HG03442 (cell line): ENCODE data around the gene GDI2.
"Not testable (repeated sequence)": the region's sequence is repeated elsewhere in the genome, so short reads cannot be mapped to it uniquely, and the experiment has no call there.

Source experiments
- ATAC-seq: cut with Tn5 transposase; IDR thresholded peaks from one replicate; pipeline ENCODE4 v1.9.1; 2021; ENCODE audit warnings: mild to moderate bottlenecking, moderate library complexity; ENCODE audit not compliant: unreplicated experiment

GDI2 gene

DNA sequence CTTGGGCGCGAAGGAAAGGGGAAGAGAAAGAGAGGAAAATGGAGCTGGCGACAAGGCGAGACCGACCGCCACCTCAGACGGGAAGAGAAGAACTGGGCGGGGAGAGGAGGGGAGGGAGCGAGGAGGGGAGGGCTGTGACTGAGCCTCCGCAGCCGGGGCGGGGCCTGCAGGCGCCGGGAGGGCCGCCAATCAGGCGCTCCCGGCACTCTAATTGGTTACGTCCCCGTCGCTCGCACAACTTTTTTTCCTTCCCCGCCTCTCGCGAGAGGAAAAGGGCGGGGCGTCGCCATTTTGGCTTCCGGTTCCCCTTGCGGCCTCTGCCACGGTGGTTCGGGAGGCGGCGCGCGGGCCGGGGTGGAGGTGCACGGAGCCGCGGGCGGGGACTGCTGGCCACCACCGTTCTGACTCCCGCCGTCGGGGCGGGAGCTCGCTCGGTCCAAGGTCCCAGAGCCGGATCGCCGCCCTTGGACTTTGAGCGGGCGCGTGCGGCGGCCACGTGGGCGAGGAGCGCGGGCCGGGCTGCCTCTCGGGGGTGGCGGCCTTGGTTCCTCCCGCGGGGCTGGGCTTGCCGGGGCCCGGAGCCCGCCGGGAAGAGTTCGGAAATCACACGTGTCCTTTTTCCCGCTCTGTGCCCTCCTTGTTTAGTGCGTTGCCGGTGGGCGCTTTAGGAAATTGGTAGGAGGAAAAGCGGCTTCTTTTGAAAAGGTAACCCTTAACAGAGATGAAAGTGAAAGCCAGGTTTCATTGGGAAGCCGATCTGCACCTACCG lies at the start of gene GDI2:
Gene GDI2 (minus strand): TSS at position 94 of the 769 bp plus-strand sequence. CDS start 176 bp downstream, outside the sequence.
- ATAC-seq, result peak; percentile 73

DNA sequence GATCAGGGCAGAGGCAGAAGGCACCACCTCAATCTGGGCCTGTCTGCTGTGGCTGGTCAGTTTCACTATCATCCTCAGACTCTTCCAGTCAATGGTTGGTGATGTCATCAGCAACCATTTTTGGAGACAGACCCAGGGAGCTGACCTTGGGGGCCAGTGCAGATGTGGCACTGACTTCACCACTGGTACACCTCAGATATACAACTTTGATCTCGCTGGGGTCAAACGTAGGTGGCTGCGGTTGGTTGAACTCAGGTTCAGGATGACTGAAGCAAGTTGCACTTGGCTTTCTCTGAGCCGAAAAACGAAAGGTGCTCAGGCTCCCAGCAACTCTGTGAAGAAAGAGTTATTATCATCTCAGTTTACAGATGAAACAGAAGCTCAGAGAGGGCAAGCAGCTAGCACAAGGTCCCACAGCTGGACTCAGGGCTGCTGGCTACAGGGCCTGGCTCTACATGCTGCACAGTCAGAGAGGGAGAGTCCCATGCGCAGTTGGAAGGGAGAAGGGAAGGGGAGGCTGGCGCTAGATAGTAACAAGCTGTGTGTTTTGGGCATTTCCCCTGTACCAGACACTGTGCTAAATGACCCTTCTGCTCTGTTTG lies 49.2 kb upstream of the GDI2 start:
- ATAC-seq, result peak; percentile 96

DNA sequence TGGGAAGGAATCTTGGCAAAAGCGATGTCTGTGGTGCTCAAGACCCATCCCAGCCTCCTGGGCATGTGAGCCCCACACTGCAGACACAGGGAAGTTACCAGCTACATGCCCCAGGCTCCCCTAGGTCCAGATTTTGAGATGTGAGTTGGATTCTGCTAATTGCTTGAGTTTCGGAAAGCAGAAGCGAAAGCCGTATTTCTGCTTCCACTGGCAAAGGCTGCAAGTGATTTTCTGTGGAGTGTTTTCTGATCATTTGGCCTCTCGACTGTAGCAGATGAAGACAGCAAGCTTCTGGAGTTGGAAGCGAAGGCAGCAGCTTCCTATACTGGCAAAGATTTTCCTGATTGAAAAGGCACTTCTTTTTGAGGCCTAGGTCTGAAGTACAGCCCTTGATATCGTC lies 46.8 kb upstream of the GDI2 start:
- ATAC-seq, result no peak

DNA sequence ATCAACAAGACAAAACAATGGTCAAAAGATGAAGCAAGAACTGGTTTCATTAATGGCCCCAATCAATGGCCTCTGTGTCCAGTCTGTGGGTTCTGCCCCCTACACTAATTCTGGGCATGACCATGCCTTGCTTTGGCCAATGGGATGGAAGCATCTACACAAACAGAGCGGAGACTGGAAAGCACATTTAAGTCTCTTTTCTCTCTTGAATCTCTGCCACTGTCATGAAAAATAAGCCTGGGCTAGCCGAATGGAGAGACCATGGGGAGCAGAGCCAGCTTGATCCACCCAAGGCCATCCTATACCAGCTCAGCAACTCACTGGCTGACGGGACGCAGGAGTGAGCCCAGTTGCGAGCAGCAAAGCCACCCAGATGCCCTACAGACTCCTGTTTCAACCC lies 45.6 kb upstream of the GDI2 start:
- no peak for ATAC-seq

DNA sequence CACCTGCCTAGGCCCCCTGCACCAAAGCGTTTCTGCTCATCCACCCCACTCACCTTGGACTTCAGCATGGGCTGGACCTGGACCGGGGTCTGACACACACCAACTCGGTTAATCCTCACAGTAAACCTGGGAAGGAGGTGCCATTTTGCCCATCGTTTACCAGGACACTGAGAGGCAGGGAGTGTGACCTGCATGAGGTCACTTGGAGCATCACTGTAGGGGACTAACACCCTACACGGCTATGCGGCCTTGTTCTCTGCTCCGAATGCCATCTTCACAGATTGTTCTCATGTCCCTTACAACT lies 43.4 kb upstream of the GDI2 start:
- ATAC-seq, result no peak

DNA sequence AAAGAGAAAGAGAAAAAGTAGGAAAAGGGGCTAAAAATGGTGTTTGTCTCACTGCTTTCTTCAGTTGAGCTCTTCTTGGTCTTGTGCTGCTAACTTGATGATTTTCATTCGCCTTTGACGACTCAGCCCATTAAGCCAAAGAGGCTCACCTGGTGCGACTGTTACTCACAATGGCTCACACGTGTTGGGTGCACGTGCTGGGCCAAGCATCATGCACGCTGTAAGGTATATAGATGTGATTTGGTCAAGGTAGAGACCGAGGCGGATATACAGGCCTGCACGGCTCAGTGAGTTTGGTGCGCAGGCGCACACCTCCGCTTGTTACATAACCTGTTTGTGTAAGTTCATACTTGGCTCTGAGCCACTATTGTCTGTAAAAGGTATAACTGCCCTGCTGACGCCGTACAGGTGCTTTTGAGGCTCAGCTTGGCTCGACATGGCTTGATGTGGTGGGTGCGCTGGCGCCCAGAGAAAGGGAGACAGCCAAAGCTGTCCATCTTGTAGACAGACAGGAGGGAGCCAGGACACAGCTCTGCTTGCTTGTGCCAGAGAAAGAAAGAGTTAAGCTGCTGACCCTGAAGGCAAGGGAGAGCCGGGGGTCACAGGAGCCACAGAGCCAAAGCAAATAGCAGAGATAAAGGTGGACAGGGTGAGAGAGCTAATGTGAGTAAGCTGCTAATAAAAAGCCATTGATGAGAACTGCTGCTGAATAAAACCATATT lies 42.9 kb upstream of the GDI2 start:
- ATAC-seq, result no peak

DNA sequence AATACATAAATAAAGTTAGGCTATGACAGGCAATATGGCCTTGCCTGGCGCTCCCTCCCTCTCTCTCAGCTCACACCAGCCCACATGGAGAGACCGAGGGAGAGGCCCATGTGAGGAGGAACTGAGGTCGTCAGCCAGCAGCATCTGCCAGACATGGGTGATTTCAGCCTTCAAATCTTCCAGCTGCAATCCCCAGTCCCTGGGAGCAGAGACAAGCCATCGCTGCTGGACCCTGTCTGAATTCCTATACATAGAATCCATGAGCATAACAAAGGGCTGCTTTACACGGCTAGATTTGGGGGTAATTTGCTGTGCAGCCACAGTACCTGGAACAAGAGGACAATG lies 40.9 kb upstream of the GDI2 start:
- no peak for ATAC-seq

DNA sequence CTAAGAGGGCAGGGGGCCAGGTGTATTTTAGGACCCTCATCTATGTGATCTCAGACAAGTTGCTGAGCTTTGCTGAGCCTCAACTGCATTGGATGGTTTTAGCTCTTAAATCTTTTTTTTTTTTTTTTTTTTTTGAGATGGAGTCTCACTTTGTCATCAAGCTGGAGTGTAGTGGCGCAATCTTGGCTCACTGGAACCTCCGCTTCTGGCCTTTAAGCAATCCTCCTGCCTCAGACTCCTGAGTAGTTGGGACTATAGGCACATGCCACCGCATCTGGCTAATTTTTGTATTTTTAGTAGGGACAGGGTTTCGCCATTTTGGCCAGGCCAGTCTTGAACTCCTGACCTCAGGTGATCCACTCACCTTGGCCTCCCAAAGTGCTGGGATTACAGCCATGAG lies 33.4 kb upstream of the GDI2 start:
- ATAC-seq, result not testable (repeated sequence)

DNA sequence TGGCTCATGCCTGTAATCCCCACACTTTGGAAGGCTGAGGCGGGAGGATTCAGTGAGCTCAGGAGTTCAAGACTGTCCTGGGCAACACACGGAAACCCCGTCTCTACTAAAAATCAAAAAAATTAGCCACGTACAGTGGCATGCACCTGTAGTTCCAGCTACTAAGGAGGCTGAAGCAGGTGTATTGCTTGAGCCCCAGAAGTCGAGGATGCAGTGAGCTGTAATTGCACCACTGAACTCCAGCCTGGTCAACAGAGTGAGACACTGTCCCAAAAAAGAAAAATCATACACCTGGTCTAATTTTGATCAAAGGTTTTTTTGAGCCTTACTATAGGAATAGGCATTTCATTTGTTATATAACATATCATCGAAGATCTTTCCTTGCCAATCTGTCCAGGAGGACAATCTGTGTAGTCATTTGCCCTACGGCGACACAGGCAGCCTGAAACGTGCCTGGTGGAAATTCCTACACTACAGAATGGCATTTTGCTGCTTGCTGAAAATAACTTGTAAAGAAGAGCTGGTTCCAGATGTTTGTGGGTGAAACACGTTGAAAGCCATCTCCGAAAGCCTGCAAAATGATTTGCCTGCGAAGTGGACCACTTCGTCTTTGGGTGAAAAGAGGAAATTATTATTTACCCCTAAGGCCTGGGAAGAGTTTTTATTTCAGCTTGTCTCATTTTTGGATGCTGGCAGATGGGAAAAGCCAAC lies 31.3 kb upstream of the GDI2 start:
- no peak for ATAC-seq

DNA sequence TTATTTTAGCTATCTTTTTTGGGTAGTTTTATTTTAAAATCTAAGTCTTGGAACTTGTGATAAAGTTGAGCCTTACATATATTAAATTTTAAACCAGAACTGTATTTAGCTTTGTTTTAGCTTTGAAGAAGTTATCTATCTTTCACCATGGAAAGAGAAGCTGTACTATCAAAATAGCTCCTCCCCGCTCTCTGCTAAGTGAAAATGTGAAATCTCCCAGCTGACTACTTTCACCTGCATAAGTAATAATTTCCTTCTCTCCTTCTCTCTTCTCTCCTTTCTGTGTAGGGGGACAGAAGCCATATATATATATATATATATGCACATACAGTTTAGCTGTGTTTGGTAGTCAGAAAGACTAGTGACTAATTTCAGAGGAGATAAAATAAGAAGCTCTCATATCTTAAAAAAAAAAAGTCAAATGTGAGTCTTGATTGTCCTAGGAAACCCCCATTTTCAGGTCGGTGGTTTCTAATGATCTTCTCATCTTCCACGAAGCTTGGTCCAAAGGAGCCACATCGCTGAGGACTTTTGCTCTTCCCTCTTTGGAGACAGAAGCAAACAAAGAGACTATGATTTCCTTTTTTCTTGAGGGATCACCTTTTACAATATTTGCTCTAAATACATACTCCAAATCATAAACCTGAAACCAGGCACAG lies 30.6 kb upstream of the GDI2 start:
- ATAC-seq, result no peak

DNA sequence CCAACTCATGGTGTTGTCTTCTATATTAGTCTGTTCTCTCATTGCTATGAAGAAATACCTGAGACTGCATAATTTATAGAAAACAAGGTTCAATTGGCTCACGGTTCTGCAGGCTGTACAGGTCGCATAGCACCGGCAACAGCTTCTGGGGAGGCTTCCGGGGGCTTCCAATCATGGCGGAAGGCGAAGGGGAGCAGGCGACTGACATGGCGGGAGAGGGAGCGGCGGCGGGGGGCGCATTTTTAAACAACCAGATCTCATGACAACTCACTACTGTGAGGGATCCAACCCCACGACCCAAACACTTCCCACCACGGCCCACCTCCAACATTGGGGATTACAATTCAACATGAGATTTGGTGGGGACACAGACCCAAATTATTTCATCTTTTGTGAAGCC lies 28.7 kb upstream of the GDI2 start:
- ATAC-seq, result no peak

DNA sequence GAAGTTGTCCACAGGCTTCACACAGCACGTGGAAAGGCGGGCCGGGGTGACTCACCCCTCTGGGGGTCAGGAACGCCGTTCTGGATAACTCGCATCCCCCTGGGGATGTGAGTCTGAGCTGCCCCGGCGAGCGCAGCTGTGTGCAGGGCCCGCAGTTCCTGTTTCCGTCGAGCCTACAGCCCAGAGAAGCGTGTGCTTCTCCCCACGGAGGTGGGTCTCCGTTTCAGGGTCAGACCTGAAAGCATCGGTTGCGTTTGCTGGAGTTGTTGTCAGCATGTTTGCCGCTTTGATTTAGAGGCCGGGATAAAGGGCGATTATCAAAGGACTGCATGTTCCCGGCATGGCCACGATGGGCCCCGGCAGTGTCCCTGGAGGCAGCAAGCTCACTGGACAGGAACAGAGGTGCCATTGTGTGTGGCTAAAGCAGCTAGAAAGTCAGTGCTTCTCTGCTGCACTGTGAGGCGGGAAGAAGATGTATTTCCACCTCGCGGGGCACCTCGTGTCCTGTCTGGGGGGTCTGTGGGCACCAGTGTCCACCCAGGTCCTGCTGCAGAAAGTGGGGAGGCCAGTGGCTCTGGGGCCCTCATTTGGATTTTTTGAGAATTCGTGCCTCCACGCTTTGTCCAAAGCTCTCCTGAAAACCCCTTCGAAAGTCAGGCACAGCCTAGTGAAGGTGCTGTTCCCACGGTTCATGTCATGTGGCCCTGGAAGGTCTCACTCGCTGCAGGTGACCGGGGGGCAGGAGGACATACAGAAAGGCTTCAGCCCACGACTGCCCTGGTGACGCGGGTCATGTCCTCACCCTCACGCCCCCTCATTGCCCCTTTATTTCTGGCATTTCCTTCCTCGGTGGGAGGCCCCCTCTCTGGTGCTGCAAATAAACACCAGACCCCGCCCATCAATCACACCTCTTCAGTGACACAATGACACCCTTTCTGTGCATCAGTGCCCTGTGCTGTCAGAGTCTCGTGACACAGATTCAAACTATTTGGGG lies 27.4 kb upstream of the GDI2 start:
- ATAC-seq, result peak; percentile 70

DNA sequence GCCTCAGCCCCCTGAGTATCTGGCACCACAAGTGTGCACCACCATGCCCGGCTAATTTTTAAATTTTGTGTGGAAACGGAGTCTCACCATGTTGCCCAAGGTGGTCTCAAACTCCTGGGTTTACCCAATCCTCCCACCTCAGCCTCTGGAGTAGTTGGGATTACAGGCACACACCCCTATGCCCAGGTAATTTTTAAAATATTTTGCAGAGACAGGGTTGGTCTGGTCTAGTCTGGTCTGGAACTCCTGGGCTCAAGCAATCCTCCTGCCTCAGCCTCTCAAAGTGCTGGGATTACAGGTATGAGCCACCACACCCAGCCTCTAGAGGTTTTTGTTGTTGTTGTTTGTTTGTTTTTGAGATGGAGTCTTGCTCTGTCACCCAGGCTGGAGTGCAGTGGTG lies 22.9 kb upstream of the GDI2 start:
- not testable (repeated sequence) for ATAC-seq

DNA sequence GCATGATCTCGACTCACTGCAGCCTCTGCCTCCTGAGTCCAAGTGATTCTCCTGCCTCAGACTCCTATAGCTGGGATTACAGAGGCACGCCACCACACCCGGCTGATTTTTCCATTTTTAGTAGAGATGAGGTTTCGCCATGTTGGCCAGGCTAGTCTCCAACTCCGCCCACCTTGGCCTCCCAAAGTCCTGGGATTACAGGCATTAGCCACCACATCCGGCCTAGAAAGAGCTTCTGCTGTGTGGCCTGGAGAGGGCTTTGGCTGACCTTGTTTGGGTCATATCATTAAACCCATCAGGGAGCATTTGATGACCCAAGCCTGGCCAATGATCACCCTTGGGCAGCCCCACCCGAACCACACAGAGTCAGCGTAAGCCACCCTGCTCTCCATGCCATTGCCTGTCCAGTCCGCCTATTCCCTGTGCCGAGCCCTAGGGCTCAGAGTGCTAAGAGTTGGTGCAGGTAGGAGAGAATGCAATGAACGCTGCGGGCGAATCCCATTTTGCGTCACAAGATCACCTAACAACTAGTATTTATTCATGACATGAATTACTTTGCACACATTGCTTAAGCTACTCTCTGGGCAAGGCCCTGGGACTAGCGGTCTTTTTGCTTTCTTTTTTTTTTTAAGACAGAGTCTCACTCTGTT lies 22.3 kb upstream of the GDI2 start:
- ATAC-seq, result no peak

DNA sequence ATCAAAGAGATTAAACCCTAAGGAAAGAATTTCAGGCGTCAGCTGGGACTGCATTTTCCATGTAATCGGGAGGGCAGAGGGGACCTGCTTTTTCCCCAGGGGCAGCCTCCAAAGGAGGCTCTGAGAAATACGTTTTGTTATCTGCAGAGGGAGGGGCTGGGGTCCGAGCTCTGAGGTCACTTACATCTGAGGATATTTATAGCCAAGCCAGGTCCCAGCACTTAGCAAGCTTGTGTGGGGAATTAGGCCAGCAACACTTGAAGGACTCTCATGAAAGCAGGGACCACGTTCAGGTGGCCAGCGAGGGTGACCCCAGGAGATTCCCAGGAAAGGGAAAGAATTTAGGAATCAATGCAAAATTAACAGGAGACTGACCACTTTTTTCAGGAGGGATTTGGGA lies 20.6 kb upstream of the GDI2 start:
- no peak for ATAC-seq

DNA sequence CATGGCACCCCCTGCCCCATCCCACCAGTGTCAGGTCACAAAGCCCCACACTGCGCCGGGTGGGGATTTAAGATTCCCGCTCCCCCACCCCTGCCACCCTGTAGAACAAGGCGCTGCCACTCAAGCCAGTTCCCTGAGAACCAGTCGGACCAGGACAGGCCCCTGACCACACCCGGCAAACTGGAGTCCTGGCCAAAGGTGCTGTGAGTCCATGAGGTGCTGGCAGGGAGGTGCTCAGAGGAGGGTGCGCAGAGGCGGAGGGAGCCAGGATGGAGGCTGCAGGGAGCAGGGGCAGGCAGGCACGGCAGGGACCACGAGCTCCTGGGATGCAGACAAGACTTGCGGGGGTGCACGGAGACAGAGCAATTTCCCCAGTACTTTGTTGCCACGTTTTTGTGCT lies 19.7 kb upstream of the GDI2 start:
- no peak for ATAC-seq

DNA sequence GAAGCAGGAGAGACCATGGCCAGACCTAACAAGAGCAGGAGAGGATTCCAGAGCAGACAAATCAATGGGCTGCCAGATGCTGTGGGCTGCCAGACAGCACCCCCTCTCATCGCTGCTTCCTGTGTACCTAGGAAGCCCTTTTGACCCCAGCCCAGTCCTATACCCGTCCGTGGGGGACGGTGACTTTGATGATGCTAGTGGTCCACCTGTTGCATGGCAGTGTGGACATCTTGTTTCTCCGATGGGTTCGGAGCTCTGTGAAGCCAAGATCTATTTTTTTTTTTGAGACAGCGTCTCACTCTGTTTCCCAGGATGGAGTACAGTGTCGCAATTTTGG lies 18.2 kb upstream of the GDI2 start:
- no peak for ATAC-seq

DNA sequence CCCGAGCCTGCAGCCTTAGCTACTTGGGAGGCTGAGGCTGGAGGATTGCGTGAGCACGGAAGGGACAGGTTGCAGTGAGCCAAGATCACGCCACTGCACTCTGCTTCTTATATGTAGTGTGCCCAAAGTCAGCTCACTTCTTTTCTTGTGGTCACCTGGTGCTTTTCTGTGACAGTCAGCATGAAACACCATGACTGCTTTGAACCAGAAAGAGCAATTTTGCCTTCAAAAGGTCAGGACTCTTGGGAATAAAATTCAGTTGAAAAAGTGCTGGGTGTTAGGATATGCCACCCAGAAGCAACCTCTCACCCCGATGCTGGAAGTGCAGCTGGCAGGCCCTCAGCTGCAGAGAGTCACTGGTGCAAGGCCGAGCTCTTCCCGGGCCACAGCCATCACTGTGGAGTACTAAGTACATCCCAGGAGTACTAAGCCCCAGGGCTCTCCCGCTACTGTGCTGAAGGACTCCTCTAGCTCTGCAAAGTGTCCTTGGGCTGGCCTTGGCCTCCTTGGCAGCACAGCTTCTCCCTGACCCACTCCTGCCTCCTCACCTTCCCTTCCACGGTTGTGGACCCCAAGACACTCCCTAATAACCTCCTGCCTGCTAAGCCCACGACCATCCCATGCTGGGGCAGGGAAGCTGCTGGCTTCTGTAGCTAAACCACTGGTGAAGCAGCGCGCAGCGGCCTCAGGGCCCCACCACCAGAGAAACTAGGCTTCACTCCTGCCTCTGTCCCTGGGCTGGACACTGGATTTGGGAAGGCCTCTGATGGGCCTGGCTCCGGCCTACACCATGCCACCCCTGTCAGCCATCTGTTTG lies 17.6 kb upstream of the GDI2 start:
- no peak for ATAC-seq

DNA sequence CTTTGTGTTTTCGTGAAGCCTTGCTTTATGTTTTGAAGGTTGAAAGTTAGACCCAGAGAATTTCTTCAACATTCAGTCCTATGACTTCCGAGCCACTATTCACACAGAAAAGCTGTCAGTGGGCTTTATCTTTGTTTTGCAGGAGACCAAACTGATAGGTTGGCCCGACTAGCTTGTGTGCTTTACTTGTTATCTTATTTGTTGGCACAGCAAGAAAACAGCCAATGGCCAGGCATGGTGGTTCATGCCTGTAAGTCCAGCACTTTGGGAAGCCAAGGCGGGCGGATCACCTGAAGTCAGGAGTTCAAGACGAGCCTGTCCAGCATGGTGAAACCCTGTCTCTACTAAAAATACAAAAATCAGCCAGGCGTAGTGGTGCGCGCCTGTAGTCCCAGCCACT lies 16.0 kb upstream of the GDI2 start:
- no peak for ATAC-seq
